ENCODE data around the gene TBKBP1. TPM values are rescaled to one million over a fixed set of nuclear protein-coding genes. Genes with fewer than 3 reads are reported as not detected.
A peak's percentile ranks its signal among the peaks of the same experiment; 100 is the strongest.

Gene TBKBP1
- total and polyA plus RNA-seq, 2 donors from 2014 or later = 10.1 to 11.2 TPM

DNA sequence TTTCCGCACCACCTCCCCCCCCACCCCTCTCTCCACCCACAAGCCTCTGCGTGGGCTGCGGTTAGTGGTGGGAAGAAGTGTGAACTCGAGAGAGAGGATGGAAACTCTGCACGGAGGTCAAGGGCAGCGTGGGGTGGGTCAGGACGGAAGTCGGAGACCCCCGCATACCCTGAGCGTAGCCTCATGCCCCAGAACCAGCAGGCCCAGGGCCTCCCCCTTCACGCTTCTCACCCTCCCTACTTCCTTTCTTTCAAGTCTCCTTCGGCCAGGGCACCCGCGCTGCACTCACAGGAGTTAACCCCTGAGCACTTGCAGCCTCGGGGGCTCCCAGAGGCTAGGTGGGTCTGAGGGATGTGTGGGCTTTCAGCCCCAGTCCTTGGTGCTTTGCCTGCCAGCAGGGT is 9.2 kb downstream of the TBKBP1 start:
- Histone ChIP-seq H3K27me3 (ENCODE audit: control insufficient read depth, insufficient read depth, low read length) (no peaks in the 10 kb centered on the region), H3K4me1 (ENCODE audit: control insufficient read depth in 2 of 3, insufficient read depth in 2 of 3, low read depth in 1 of 3, low read length in 3 of 3) (peaks cover 0 to 13% (median 6%) of the 10 kb centered on the region in 3 donors), H3K4me3 (ENCODE audit: low read length in 3 of 3) (no peak overlapping the region), H3K36me3 (ENCODE audit: control insufficient read depth in 2 of 3, insufficient read depth in 3 of 3, low read length in 3 of 3) (peaks cover 0 to 10% (median 0%) of the 10 kb centered on the region in 3 donors), H3K9me3 (ENCODE audit: control insufficient read depth in 2 of 3, insufficient read depth in 1 of 3, low read length in 3 of 3) (no peaks in the 10 kb centered on the region), H3K9ac (ENCODE audit: low read length in 3 of 3) (no peak overlapping the region), H3K27ac (ENCODE audit: low read depth in 2 of 2, low read length in 2 of 2) (no peak overlapping the region)
- no peak for FAIRE-seq
- TF ChIP-seq, protein P1, sequence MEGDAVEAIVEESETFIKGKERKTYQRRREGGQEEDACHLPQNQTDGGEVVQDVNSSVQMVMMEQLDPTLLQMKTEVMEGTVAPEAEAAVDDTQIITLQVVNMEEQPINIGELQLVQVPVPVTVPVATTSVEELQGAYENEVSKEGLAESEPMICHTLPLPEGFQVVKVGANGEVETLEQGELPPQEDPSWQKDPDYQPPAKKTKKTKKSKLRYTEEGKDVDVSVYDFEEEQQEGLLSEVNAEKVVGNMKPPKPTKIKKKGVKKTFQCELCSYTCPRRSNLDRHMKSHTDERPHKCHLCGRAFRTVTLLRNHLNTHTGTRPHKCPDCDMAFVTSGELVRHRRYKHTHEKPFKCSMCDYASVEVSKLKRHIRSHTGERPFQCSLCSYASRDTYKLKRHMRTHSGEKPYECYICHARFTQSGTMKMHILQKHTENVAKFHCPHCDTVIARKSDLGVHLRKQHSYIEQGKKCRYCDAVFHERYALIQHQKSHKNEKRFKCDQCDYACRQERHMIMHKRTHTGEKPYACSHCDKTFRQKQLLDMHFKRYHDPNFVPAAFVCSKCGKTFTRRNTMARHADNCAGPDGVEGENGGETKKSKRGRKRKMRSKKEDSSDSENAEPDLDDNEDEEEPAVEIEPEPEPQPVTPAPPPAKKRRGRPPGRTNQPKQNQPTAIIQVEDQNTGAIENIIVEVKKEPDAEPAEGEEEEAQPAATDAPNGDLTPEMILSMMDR (IDR thresholded peaks at IDR 0.05; ENCODE audit: borderline replicate concordance, extremely low read depth, insufficient read depth) = no peak
- intact Hi-C loops (cut with DNase I) = no loop called here
- DNase-seq = peak in 2 of 5 donors; percentile 44 to 63

DNA sequence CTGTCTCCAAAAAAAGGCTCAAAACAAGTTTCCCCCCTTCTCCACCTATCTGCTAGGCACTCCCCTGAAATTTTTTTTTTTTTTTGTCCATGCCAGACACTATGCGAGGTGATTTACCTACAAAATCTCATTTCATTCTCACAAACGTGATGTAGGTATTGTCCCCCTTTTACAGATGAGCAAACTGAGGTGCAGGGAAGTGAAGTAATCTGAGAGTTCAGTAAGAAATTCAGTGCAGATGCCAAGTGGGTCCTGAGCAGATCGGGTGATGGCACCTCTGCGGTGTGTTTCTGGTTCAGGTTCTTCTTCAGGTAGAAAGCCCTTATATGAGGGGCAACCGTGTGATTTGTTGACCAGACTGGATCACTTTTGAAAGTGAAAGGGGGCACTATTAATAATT is 9.7 kb downstream of the TBKBP1 start:
- H3K36me3 ChIP-seq (ENCODE audit: control insufficient read depth in 2 of 3, insufficient read depth in 3 of 3, low read length in 3 of 3) = peaks cover 0 to 6% (median 0%) of the 10 kb centered on the region in 3 donors
- H3K27me3 ChIP-seq (ENCODE audit: control insufficient read depth, insufficient read depth, low read length) = no peaks in the 10 kb centered on the region
- no peak overlapping the region for H3K9ac ChIP-seq (ENCODE audit: low read length in 3 of 3)
- intact Hi-C loops (cut with DNase I) = no loop called here
- TF ChIP-seq, protein P1 (IDR thresholded peaks at IDR 0.05; ENCODE audit: borderline replicate concordance, extremely low read depth, insufficient read depth) = no peak
- H3K4me1 ChIP-seq (ENCODE audit: control insufficient read depth in 2 of 3, insufficient read depth in 2 of 3, low read depth in 1 of 3, low read length in 3 of 3) = peaks cover 0 to 13% (median 6%) of the 10 kb centered on the region in 3 donors
- H3K9me3 ChIP-seq (ENCODE audit: control insufficient read depth in 2 of 3, insufficient read depth in 1 of 3, low read length in 3 of 3) = no peaks in the 10 kb centered on the region
- FAIRE-seq (no peak), DNase-seq (no peak)
- no peak overlapping the region for H3K4me3 ChIP-seq (ENCODE audit: low read length in 3 of 3)
- no peak overlapping the region for H3K27ac ChIP-seq (ENCODE audit: low read depth in 2 of 2, low read length in 2 of 2)

DNA sequence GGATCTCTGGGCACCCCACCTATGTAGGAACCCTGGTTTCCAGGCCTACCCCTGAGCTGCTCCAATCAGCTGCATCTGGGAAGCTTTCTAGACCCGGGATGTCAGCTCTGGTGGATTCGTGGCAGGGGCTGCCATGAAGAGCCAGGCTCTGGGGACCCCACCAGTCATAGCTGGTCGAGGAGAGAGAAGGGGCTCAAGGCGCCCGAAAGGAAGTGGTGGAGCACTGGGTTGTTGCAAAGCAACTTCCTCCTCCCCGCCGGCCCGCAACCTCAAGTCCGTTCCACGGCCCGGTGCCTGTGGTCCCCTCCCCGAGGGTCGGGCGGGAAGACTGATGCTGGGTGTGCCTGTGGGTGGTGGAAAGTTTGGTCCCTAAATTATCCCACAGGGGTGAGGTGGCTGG is 10.2 kb downstream of the TBKBP1 start:
- Histone ChIP-seq H3K9ac (ENCODE audit: low read length in 3 of 3) (no peak overlapping the region), H3K4me1 (ENCODE audit: control insufficient read depth in 2 of 3, insufficient read depth in 2 of 3, low read depth in 1 of 3, low read length in 3 of 3) (peaks cover 0 to 13% (median 6%) of the 10 kb centered on the region in 3 donors), H3K9me3 (ENCODE audit: control insufficient read depth in 2 of 3, insufficient read depth in 1 of 3, low read length in 3 of 3) (no peaks in the 10 kb centered on the region), H3K4me3 (ENCODE audit: low read length in 3 of 3) (no peak overlapping the region), H3K27me3 (ENCODE audit: control insufficient read depth, insufficient read depth, low read length) (no peaks in the 10 kb centered on the region), H3K36me3 (ENCODE audit: control insufficient read depth in 2 of 3, insufficient read depth in 3 of 3, low read length in 3 of 3) (peaks cover 0 to 5% (median 0%) of the 10 kb centered on the region in 3 donors), H3K27ac (ENCODE audit: low read depth in 2 of 2, low read length in 2 of 2) (no peak overlapping the region)
- TF ChIP-seq, protein P1 (IDR thresholded peaks at IDR 0.05; ENCODE audit: borderline replicate concordance, extremely low read depth, insufficient read depth) = no peak
- FAIRE-seq = no peak
- intact Hi-C loops (cut with DNase I) = no loop called here
- DNase-seq = peak in 1 of 5 donors; percentile 69

DNA sequence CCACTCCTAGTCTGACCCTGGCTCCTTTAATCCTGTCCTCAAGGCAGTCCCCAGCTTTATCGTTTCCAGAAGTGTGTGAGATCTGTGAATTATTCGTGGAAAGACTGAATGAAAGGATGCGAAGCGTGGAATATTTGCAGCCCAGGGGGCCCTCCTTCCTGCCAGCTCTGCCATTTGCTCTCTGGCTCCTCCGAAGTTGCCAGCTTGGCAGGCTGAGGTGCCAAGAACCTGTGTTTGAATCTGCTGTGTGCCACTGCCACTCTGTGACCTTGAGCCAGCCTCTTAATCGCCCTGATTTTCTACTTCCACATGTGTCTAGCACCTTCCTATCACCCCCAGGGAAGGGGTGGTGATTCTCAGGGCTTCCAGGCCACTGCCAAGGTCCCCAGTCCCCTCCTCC is 10.8 kb downstream of the TBKBP1 start:
- FAIRE-seq (no peak), DNase-seq (peak in 1 of 5 donors; percentile 47)
- H3K4me1 ChIP-seq (ENCODE audit: control insufficient read depth in 2 of 3, insufficient read depth in 2 of 3, low read depth in 1 of 3, low read length in 3 of 3) = peaks cover 0 to 13% (median 6%) of the 10 kb centered on the region in 3 donors
- intact Hi-C loops (cut with DNase I) = no loop called here
- H3K27ac ChIP-seq (ENCODE audit: low read depth in 2 of 2, low read length in 2 of 2) = no peak overlapping the region
- H3K9me3 ChIP-seq (ENCODE audit: control insufficient read depth in 2 of 3, insufficient read depth in 1 of 3, low read length in 3 of 3) = no peaks in the 10 kb centered on the region
- no peak overlapping the region for H3K9ac ChIP-seq (ENCODE audit: low read length in 3 of 3)
- TF ChIP-seq, protein P1 (IDR thresholded peaks at IDR 0.05; ENCODE audit: borderline replicate concordance, extremely low read depth, insufficient read depth) = no peak
- H3K27me3 ChIP-seq (ENCODE audit: control insufficient read depth, insufficient read depth, low read length) = no peaks in the 10 kb centered on the region
- no peak overlapping the region for H3K4me3 ChIP-seq (ENCODE audit: low read length in 3 of 3)
- H3K36me3 ChIP-seq (ENCODE audit: control insufficient read depth in 2 of 3, insufficient read depth in 3 of 3, low read length in 3 of 3) = peaks cover 0 to 9% (median 2%) of the 10 kb centered on the region in 3 donors
